Adrenal gland (tissue), 12 donors: Measurements from ENCODE around the gene NUP160. TPM values are rescaled to one million over a fixed set of nuclear protein-coding genes. Genes with fewer than 3 reads are reported as not detected.

Source experiments
- DNase-seq, 7 donors: peaks; one replicate each; pipeline ENCODE4 v3.0.0-alpha.2; 2019 to 2020
- H3K27ac ChIP-seq, 5 donors: fragments of 200-600 bp; sonication (generic) in 4 of 5; 1 replicate in 3 of 5; 2 replicates in 2 of 5; pipeline versions ENCODE4 v1.5.1 to v1.8.0; 2016 to 2020; ENCODE audit warnings: mild to moderate bottlenecking in 1 of 5
- H3K27me3 ChIP-seq: fragments of 200-600 bp; 2 replicates; pipeline ENCODE4 v1.8.0; 2021
- H3K36me3 ChIP-seq, 2 donors: fragments of 200-600 bp; replicated peaks in 1 of 2; 1 replicate in 1 of 2; 2 replicates in 1 of 2; pipeline versions ENCODE4 v1.5.1 to v1.8.0; 2018 to 2022
- H3K4me1 ChIP-seq, 2 donors: fragments of 200-600 bp; replicated peaks in 1 of 2; 1 replicate in 1 of 2; 2 replicates in 1 of 2; pipeline versions ENCODE4 v1.5.1 to v1.8.0; 2018 to 2021
- H3K4me3 ChIP-seq, 4 donors: fragments of 200-600 bp; sonication (generic) in 3 of 4; one replicate each; pipeline ENCODE4 v1.5.1; 2016 to 2018
- H3K9me3 ChIP-seq, 3 donors: fragments of 200-600 bp; sonication (generic) in 1 of 3; replicated peaks in 1 of 3; 1 replicate in 2 of 3; 2 replicates in 1 of 3; pipeline versions ENCODE4 v1.5.1 to v1.8.0; 2016 to 2021
- CTCF ChIP-seq, 6 experiments: fragments of 450-650 bp in 4 of 6; fragments of 200-600 bp in 2 of 6; sonication (generic) in 1 of 6; IDR thresholded peaks; 1 replicate in 5 of 6; 2 replicates in 1 of 6; pipeline versions ENCODE4 v1.5.1 to v1.8.0; 2016 to 2021; ENCODE audit warnings: antibody characterized with exemption in 6 of 6, mild to moderate bottlenecking in 2 of 6, moderate library complexity in 1 of 6
- POLR2A ChIP-seq, 2 donors: fragments of 450-650 bp; IDR thresholded peaks; one replicate each; pipeline ENCODE4 v1.6.1; 2017; ENCODE audit warnings: antibody characterized with exemption in 2 of 2, mild to moderate bottlenecking in 2 of 2, moderate library complexity in 1 of 2
- WGBS, 4 donors: extraction: QIAGEN DNeasy Blood & Tissue Kit in 2 of 4; methylation state at CpG; one replicate each; pipeline versions ENCODE4 v1.1.5 to v1.1.7; 2013 to 2017; 5-methylcytosine and 5-hydroxymethylcytosine counted together
- intact Hi-C, 2 donors: fragments of 100-400 bp; cut with DNase I; formaldehyde crosslinking; loops; one replicate each; pipeline versions ENCODE4 v1.14.1 to v1.15.0; 2022 to 2023
- polyA plus RNA-seq, 3 donors: library from polyadenylated mRNA; stranded (reverse); fragments of 200-250 nt in 2 of 3; fragments of 350-450 nt in 1 of 3; fragmentation: Illumina TruSeq in 1 of 3; extraction: RNeasy Lipid Tissue Mini Kit (QIAGEN cat#74804) in 1 of 3; gene quantifications; one replicate each; pipeline ENCODE4 v1.2.3, GENCODE V29; 2013 to 2014
- small RNA-seq, 2 donors: library from RNA; depleted of rRNA; stranded (forward); fragments of <200 nt; gene quantifications; one replicate each; pipeline ENCODE3, GENCODE V24; 2016
- total RNA-seq, 9 donors: library from RNA; depleted of rRNA in 4 of 9; stranded (reverse); fragments of >200 nt in 4 of 9; fragments of 120-200 nt in 1 of 9; fragmentation: NEBNext Ultra II Directional in 1 of 9; extraction: Animal tissue kit (Norgen Biotek cat#: 25700) in 1 of 9; gene quantifications; one replicate each; pipeline versions ENCODE4 v1.1.0 to v1.2.4, GENCODE V29; 2013 to 2023
- donor health status: healthy with polysubstance abuse.
- donor health status: Bipolar disorder and iron deficiency.
- donor health status: DM: yes; HTN: yes; CAD: no.
- donor health status: DM: no; HTN: no; CAD: no.
- donor health status: DM: no; HTN: no; CAD: no.
- donor health status: DM: yes; HTN: yes; CAD: no.

The NUP160 gene
- total and polyA plus RNA-seq, 12 donors: 10.1 to 29.8 (median 21.4) TPM

GRCh38 chr11:47731475-47731874 lies 116.7 kb downstream of the NUP160 start:
- WGBS, 4 donors: 62 to 70% (median 68%) methylated on average over 6 of the region's 6 CpGs
- TF ChIP-seq CTCF (IDR thresholded peaks at IDR 0.05): no peak
- TF ChIP-seq POLR2A (IDR thresholded peaks at IDR 0.05): no peak
- Histone ChIP-seq H3K27ac (peak overlapping the region in 1 of 5 donors; percentile 23), H3K4me1 (no peaks in the 10 kb centered on the region), H3K4me3 (no peak overlapping the region), H3K27me3 (no peaks in the 10 kb centered on the region), H3K9me3 (no peaks in the 10 kb centered on the region), H3K36me3 (peaks cover 0 to 98% of the 10 kb centered on the region in 2 donors)
- DNase-seq: no peak
- intact Hi-C loops: no loop called here

Small RNA genes lying within 50 kb of the gene (small RNA-seq; reads per million reads assigned to genes)
- gene AC021443.1 (0 reads per million in 2 donors), gene RF00019 (0 reads per million in 2 donors), gene RNA5SP340 (0 reads per million in 2 donors)

Other genes starting within 250 kb of the NUP160 start
- 100 to 1,000 TPM in 3 of 9 donors, 10 to 100 TPM in 6; 49.7 to 176 (median 89.7) TPM for gene MTCH2, start 205.8 kb downstream of the NUP160 start, total RNA-seq
- gene MTCH2, start 205.8 kb downstream of the NUP160 start, polyA plus RNA-seq: 10 to 100 TPM; 22.0 to 90.4 (median 31.5) TPM
- 1 to 10 TPM in 6 of 9 donors, under 1 TPM in 3; 0.18 to 9.4 (median 2.6) TPM for gene AGBL2, start 133.0 kb downstream of the NUP160 start, total RNA-seq
- 10 to 100 TPM in 1 of 3 donors, 1 to 10 TPM in 1, under 1 TPM in 1; 0.37 to 11.3 (median 9.2) TPM for gene AGBL2, start 133.0 kb downstream of the NUP160 start, polyA plus RNA-seq
- gene FNBP4, start 81.0 kb downstream of the NUP160 start, total RNA-seq: 100 to 1,000 TPM in 3 of 9 donors, 10 to 100 TPM in 6; 35.6 to 148 (median 68.3) TPM
- 10 to 100 TPM; 55.7 to 82.3 (median 76.2) TPM for gene FNBP4, start 81.0 kb downstream of the NUP160 start, polyA plus RNA-seq
- 10 to 100 TPM in 6 of 9 donors, 1 to 10 TPM in 3; 2.4 to 16.9 (median 12.4) TPM for gene PTPRJ, start 132.2 kb upstream of the NUP160 start, total RNA-seq
- 1 to 10 TPM; 1.4 to 4.0 (median 2.3) TPM for gene PTPRJ, start 132.2 kb upstream of the NUP160 start, polyA plus RNA-seq